Left ventricle myocardium inferior (tissue), 1 donor: Measurements from ENCODE around the gene CEP89. TPM values are rescaled to one million over a fixed set of nuclear protein-coding genes. Genes with fewer than 3 reads are reported as not detected.

Experiments
- DNase-seq: peaks from one replicate; pipeline ENCODE4 v3.0.0-alpha.2; 2020
- H3K27ac ChIP-seq: fragments of 200-600 bp; replicated peaks from 2 replicates; pipeline ENCODE4 v1.8.0; 2021
- H3K27me3 ChIP-seq: fragments of 200-600 bp; 2 replicates; pipeline ENCODE4 v1.8.0; 2021; ENCODE audit warnings: low read depth
- H3K36me3 ChIP-seq: fragments of 200-600 bp; 2 replicates; pipeline ENCODE4 v1.8.0; 2021
- H3K4me1 ChIP-seq: fragments of 200-600 bp; 2 replicates; pipeline ENCODE4 v1.8.0; 2021
- H3K4me3 ChIP-seq: fragments of 200-600 bp; 2 replicates; pipeline ENCODE4 v1.8.0; 2021; ENCODE audit warnings: mild to moderate bottlenecking, moderate library complexity
- H3K9me3 ChIP-seq: fragments of 200-600 bp; replicated peaks from 2 replicates; pipeline ENCODE4 v1.8.0; 2021
- CTCF ChIP-seq: fragments of 200-600 bp; IDR thresholded peaks from 2 replicates; pipeline ENCODE4 v1.8.0; 2021; ENCODE audit warnings: antibody characterized with exemption, mild to moderate bottlenecking, borderline replicate concordance
- intact Hi-C: fragments of 100-400 bp; cut with micrococcal nuclease; formaldehyde crosslinking; loops from one replicate; pipeline ENCODE4 v1.11.0; 2022
- total RNA-seq: library from RNA; stranded (reverse); fragmentation: NEBNext Ultra II Directional; extraction: Animal tissue kit (Norgen Biotek cat#: 25700); gene quantifications from one replicate; pipeline ENCODE4 v1.2.1, GENCODE V29; 2021
- donor health status: DM: no; HTN: yes; CAD: no; lungs with severe emphysema.

The CEP89 gene
- total RNA-seq, 1 donor from 2014 or later = 9.1 TPM

- H3K27ac ChIP-seq = no peak overlapping the region
- H3K27me3 ChIP-seq = peaks cover 16% of the 10 kb centered on the region
- intact Hi-C loops = no loop called here
- no peak for DNase-seq
- H3K4me1 ChIP-seq = no peaks in the 10 kb centered on the region
- no peak for TF ChIP-seq CTCF
- no peak overlapping the region for H3K4me3 ChIP-seq
- H3K9me3 ChIP-seq = no peaks in the 10 kb centered on the region
- peaks cover 3% of the 10 kb centered on the region for H3K36me3 ChIP-seq
Measured at GRCh38 chr19:32828643-32829344, 143.0 kb downstream of the CEP89 start.

- Histone ChIP-seq H3K4me1 (no peaks in the 10 kb centered on the region), H3K36me3 (peaks cover 3% of the 10 kb centered on the region), H3K27ac (no peak overlapping the region), H3K27me3 (peaks cover 23% of the 10 kb centered on the region), H3K9me3 (no peaks in the 10 kb centered on the region), H3K4me3 (no peak overlapping the region)
- DNase-seq = no peak
- TF ChIP-seq CTCF = no peak
- intact Hi-C loops = no loop called here
Measured at GRCh38 chr19:32828139-32828538, 143.6 kb downstream of the CEP89 start.

Other genes starting within 250 kb of the CEP89 start
- not detected for gene SLC7A9, start 102.2 kb downstream of the CEP89 start, total RNA-seq
- 0.49 TPM for gene FAAP24, start 284 bp upstream of the CEP89 start, total RNA-seq
- gene RHPN2, start 92.9 kb upstream of the CEP89 start, total RNA-seq = 1.0 TPM
- 6.2 TPM for gene GPATCH1, start 109.2 kb upstream of the CEP89 start, total RNA-seq
- gene WDR88, start 160.2 kb upstream of the CEP89 start, total RNA-seq = not detected
- 20.8 TPM for gene LRP3, start 222.4 kb upstream of the CEP89 start, total RNA-seq